CD4-positive, alpha-beta T cell (primary cell): ENCODE data around the gene THRB. TPM values are rescaled to one million over a fixed set of nuclear protein-coding genes. Genes with fewer than 3 reads are reported as not detected.

Experiments
- ATAC-seq: fragments of 200-7000 bp; cut with Tn5 transposase; one replicate; pipeline ENCODE4 v1.10.0; 2022; ENCODE audit warnings: mild to moderate bottlenecking; ENCODE audit not compliant: poor library complexity
- CTCF ChIA-PET: fragments of 350-600 bp; sonication (Branson Sonifier 250); formaldehyde crosslinking; loops from one replicate; lab custom pipeline; 2021; ENCODE audit warnings: antibody characterized with exemption, inconsistent platforms; lab: Charles Lee
- POLR2A ChIA-PET: fragments of 350-600 bp; sonication (Branson Sonifier 250); formaldehyde crosslinking; loops from one replicate; lab custom pipeline; 2021; ENCODE audit warnings: antibody characterized with exemption, inconsistent platforms; lab: Charles Lee
- DNase-seq, 14 experiments: peaks; one replicate each; pipeline ENCODE4 v3.0.0-alpha.2; 2013 to 2020; ENCODE audit warnings: mixed read lengths in 2 of 14
- H3K27ac ChIP-seq, 2 donors: one replicate each; pipeline versions ENCODE4 v1.5.1 to v1.7.0; 2013; ENCODE audit warnings: low read length in 2 of 2, low read depth in 1 of 2, mild to moderate bottlenecking in 1 of 2
- H3K27me3 ChIP-seq, 2 experiments: 1 replicate in 1 of 2; 2 replicates in 1 of 2; pipeline versions ENCODE4 v1.6.1 to v1.7.0; 2013; ENCODE audit warnings: low read length in 2 of 2, control low read depth in 1 of 2, mild to moderate bottlenecking in 1 of 2, moderate library complexity in 1 of 2; ENCODE audit not compliant: insufficient read depth in 2 of 2, control insufficient read depth in 1 of 2
- H3K36me3 ChIP-seq: one replicate; pipeline ENCODE4 v1.6.1; 2013; ENCODE audit warnings: low read length, control low read depth; ENCODE audit not compliant: insufficient read depth
- H3K4me1 ChIP-seq: one replicate; pipeline ENCODE4 v1.6.1; 2013; ENCODE audit warnings: low read length, control low read depth; ENCODE audit not compliant: insufficient read depth
- H3K4me3 ChIP-seq: one replicate; pipeline ENCODE4 v1.5.1; 2013; ENCODE audit warnings: mild to moderate bottlenecking, low read length, moderate library complexity
- H3K9me3 ChIP-seq, 2 experiments: 1 replicate in 1 of 2; 2 replicates in 1 of 2; pipeline versions ENCODE4 v1.6.1 to v1.7.0; 2013; ENCODE audit warnings: low read length in 2 of 2, mild to moderate bottlenecking in 2 of 2, control low read depth in 1 of 2, moderate library complexity in 1 of 2; ENCODE audit not compliant: control insufficient read depth in 1 of 2, insufficient read depth in 1 of 2
- H3K27ac Mint-ChIP-seq: one replicate; pipeline ENCODE4 v1.8.0; 2020; ENCODE audit warnings: mixed read lengths
- H3K27me3 Mint-ChIP-seq: one replicate; pipeline ENCODE4 v1.8.0; 2021; ENCODE audit warnings: mixed read lengths
- H3K36me3 Mint-ChIP-seq: one replicate; pipeline ENCODE4 v1.8.0; 2021; ENCODE audit warnings: low read depth, mixed read lengths
- H3K4me1 Mint-ChIP-seq: one replicate; pipeline ENCODE4 v1.8.0; 2021; ENCODE audit warnings: low read depth, mixed read lengths
- H3K4me3 Mint-ChIP-seq: one replicate; pipeline ENCODE4 v1.8.0; 2020; ENCODE audit warnings: mild to moderate bottlenecking, mixed read lengths
- H3K9me3 Mint-ChIP-seq: one replicate; pipeline ENCODE4 v1.8.0; 2020; ENCODE audit warnings: mixed read lengths
- intact Hi-C, 2 experiments: fragments of 100-400 bp; cut with DNase I in 1 of 2; cut with micrococcal nuclease in 1 of 2; formaldehyde crosslinking; loops; one replicate each; pipeline versions ENCODE4 v1.15.1 to v1.9.0; 2023 to 2025; cut with DNase I, micrococcal nuclease
- total RNA-seq, 174 experiments: library from RNA in 2 of 174; stranded (reverse) in 2 of 174; gene quantifications; one replicate each; pipeline ENCODE4 v1.2.3 and lab custom pipeline; 2021 to 2026
- TF ChIP-seq, protein P1 (sequence below): fragments of 200-600 bp; IDR thresholded peaks from one replicate; pipeline ENCODE4 v1.8.0; 2022; ENCODE audit warnings: antibody characterized with exemption, mild to moderate bottlenecking

Gene THRB
- total RNA-seq, 2 experiments from 2014 or later, result not detected

DNA sequence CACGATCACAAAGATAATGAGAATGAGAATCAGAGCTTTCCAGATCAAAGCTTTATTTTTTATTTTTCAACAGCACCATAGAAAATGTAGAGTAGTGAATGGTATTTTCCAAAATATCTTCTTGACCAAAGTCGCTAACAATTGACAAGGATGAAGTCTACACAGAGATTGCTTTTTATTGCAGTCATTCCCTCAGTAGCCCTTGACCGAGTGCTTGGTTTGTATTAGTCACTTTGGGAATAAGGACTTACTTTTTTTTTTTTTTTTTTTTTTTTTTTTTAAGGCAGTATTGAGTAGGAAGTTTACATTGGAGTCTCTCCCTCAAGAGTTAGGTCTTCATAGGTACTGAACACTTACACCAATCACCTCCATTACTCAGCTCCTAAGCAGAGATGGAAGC lies 39.8 kb downstream of the THRB start:
- ATAC-seq (no peak), DNase-seq (no peak)
- H3K4me1 ChIP-seq, result no peaks in the 10 kb centered on the region
- no peaks in the 10 kb centered on the region for H3K36me3 Mint-ChIP-seq
- no peak overlapping the region for H3K27ac Mint-ChIP-seq
- ChIA-PET CTCF (no interaction called here), POLR2A (no interaction called here)
- peaks cover 4% of the 10 kb centered on the region for H3K9me3 Mint-ChIP-seq
- H3K4me3 ChIP-seq, result no peak overlapping the region
- intact Hi-C loops, result no loop called here
- H3K36me3 ChIP-seq, result no peaks in the 10 kb centered on the region
- TF ChIP-seq, protein P1, sequence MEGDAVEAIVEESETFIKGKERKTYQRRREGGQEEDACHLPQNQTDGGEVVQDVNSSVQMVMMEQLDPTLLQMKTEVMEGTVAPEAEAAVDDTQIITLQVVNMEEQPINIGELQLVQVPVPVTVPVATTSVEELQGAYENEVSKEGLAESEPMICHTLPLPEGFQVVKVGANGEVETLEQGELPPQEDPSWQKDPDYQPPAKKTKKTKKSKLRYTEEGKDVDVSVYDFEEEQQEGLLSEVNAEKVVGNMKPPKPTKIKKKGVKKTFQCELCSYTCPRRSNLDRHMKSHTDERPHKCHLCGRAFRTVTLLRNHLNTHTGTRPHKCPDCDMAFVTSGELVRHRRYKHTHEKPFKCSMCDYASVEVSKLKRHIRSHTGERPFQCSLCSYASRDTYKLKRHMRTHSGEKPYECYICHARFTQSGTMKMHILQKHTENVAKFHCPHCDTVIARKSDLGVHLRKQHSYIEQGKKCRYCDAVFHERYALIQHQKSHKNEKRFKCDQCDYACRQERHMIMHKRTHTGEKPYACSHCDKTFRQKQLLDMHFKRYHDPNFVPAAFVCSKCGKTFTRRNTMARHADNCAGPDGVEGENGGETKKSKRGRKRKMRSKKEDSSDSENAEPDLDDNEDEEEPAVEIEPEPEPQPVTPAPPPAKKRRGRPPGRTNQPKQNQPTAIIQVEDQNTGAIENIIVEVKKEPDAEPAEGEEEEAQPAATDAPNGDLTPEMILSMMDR, result no peak
- H3K9me3 ChIP-seq, result no peaks in the 10 kb centered on the region
- H3K27me3 ChIP-seq, result no peaks in the 10 kb centered on the region
- no peaks in the 10 kb centered on the region for H3K4me1 Mint-ChIP-seq
- H3K4me3 Mint-ChIP-seq, result no peak overlapping the region
- H3K27ac ChIP-seq, result no peak overlapping the region
- H3K27me3 Mint-ChIP-seq, result no peaks in the 10 kb centered on the region

DNA sequence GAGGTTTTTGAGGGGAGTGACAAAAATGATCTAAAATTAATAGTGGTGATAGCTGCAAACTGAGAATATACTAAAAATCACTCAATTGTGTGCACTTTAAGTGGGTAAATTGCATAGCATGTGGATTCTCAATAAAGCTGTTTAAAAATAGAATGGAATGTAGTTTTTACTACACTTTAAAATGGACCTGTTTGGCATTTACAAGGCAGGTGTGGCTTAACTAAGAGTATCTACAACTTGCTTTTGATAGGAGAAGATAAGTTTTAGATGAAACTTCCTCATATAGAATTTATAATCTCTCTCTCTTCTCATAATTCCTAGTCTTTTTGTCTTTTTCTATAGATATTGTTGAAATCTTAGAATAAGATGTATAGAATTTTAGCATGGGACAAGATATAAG lies 40.3 kb downstream of the THRB start:
- no peaks in the 10 kb centered on the region for H3K4me1 Mint-ChIP-seq
- H3K27me3 Mint-ChIP-seq, result no peaks in the 10 kb centered on the region
- H3K27ac Mint-ChIP-seq, result no peak overlapping the region
- DNase-seq (no peak), ATAC-seq (no peak)
- Histone ChIP-seq H3K27me3 (no peaks in the 10 kb centered on the region), H3K36me3 (no peaks in the 10 kb centered on the region), H3K9me3 (no peaks in the 10 kb centered on the region), H3K27ac (no peak overlapping the region), H3K4me1 (no peaks in the 10 kb centered on the region), H3K4me3 (no peak overlapping the region)
- H3K4me3 Mint-ChIP-seq, result no peak overlapping the region
- TF ChIP-seq, protein P1, result no peak
- ChIA-PET POLR2A (no interaction called here), CTCF (no interaction called here)
- H3K9me3 Mint-ChIP-seq, result peaks cover 4% of the 10 kb centered on the region
- intact Hi-C loops, result no loop called here
- no peaks in the 10 kb centered on the region for H3K36me3 Mint-ChIP-seq

DNA sequence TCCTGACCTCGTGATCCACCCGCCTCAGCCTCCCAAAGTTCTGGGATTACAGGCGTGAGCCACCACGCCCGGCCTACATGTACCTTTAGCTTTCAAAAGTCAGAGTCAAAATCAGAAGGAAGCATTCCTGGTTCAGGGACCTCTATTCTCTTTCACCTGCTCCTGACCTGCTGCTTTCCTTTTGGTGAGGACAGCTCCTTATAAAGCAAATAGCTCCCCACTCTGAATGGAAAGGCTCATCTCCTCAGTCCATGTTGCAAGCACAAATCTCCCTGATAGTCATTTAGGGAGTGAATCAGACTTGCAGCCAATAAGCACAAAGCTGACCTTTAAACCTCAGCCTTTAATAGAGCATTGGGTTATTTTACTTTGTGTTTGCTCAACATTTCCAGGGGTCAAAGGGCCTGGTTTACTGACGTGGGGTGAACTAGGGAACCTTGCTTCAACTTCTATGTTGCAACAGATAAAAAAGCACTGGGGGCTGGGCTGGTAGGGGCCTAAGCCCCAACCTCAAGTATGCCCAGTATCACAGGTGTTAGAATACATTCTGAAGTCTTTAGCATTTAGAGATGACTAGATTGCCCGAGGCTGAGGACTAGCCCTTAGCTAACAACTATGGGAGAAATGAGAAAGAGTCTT lies 43.1 kb downstream of the THRB start:
- H3K9me3 Mint-ChIP-seq, result peaks cover 2% of the 10 kb centered on the region
- intact Hi-C loops, result no loop called here
- no peak overlapping the region for H3K27ac Mint-ChIP-seq
- no peaks in the 10 kb centered on the region for H3K36me3 ChIP-seq
- H3K4me1 ChIP-seq, result no peaks in the 10 kb centered on the region
- no peaks in the 10 kb centered on the region for H3K27me3 Mint-ChIP-seq
- ATAC-seq (no peak), DNase-seq (no peak)
- ChIA-PET CTCF (no interaction called here), POLR2A (no interaction called here)
- no peak overlapping the region for H3K27ac ChIP-seq
- H3K27me3 ChIP-seq, result no peaks in the 10 kb centered on the region
- H3K4me3 ChIP-seq, result no peak overlapping the region
- no peaks in the 10 kb centered on the region for H3K9me3 ChIP-seq
- TF ChIP-seq, protein P1, result no peak
- H3K4me1 Mint-ChIP-seq, result no peaks in the 10 kb centered on the region
- H3K4me3 Mint-ChIP-seq, result no peak overlapping the region
- no peaks in the 10 kb centered on the region for H3K36me3 Mint-ChIP-seq
